GM23248 (cell line): ENCODE data around the gene GPR33. TPM values are rescaled to one million over a fixed set of nuclear protein-coding genes. Genes with fewer than 3 reads are reported as not detected.

Source experiments
- DNase-seq: peaks from one replicate; pipeline ENCODE4 v3.0.0-alpha.2; 2015
- H2AFZ ChIP-seq: fragments of 200-600 bp; sonication (generic); 2 replicates; pipeline ENCODE4 v1.6.1; 2016; ENCODE audit warnings: antibody characterized with exemption
- H3F3A ChIP-seq: fragments of 200-600 bp; sonication (generic); 2 replicates; pipeline ENCODE4 v1.6.1; 2016; ENCODE audit warnings: mild to moderate bottlenecking, antibody characterized with exemption, mixed run types; ENCODE audit not compliant: insufficient read depth
- H3K27ac ChIP-seq: fragments of 200-600 bp; sonication (generic); 2 replicates; pipeline ENCODE4 v1.5.1; 2016; ENCODE audit warnings: mild to moderate bottlenecking
- H3K27me3 ChIP-seq: fragments of 200-600 bp; sonication (generic); replicated peaks from 2 replicates; pipeline ENCODE4 v1.6.1; 2016; ENCODE audit warnings: mild to moderate bottlenecking; ENCODE audit not compliant: insufficient read depth
- H3K36me3 ChIP-seq: fragments of 200-600 bp; sonication (generic); 2 replicates; pipeline ENCODE4 v1.6.1; 2016; ENCODE audit warnings: low read depth, mild to moderate bottlenecking
- H3K4me1 ChIP-seq: fragments of 200-600 bp; sonication (generic); 2 replicates; pipeline ENCODE4 v1.6.1; 2016; ENCODE audit warnings: mild to moderate bottlenecking; ENCODE audit not compliant: insufficient read depth
- H3K4me2 ChIP-seq: fragments of 200-600 bp; sonication (generic); one replicate; pipeline ENCODE4 v1.6.1; 2016; ENCODE audit warnings: mild to moderate bottlenecking; ENCODE audit not compliant: unreplicated experiment
- H3K4me3 ChIP-seq: fragments of 200-600 bp; sonication (generic); 2 replicates; pipeline ENCODE4 v1.5.1; 2016; ENCODE audit warnings: mild to moderate bottlenecking
- H3K79me2 ChIP-seq: fragments of 200-600 bp; sonication (generic); 2 replicates; pipeline ENCODE4 v1.6.1; 2016; ENCODE audit warnings: mild to moderate bottlenecking; ENCODE audit not compliant: insufficient read depth
- H3K9ac ChIP-seq: fragments of 200-600 bp; sonication (generic); 2 replicates; pipeline ENCODE4 v1.6.1; 2016; ENCODE audit warnings: mild to moderate bottlenecking
- H3K9me2 ChIP-seq: fragments of 200-600 bp; sonication (generic); 2 replicates; pipeline ENCODE4 v1.6.1; 2016; ENCODE audit warnings: mixed run types, mild to moderate bottlenecking, moderate library complexity; ENCODE audit not compliant: insufficient read depth
- H3K9me3 ChIP-seq: fragments of 200-600 bp; sonication (generic); one replicate; pipeline ENCODE4 v1.6.1; 2017; ENCODE audit warnings: low read depth
- H4K20me1 ChIP-seq: fragments of 200-600 bp; sonication (generic); 2 replicates; pipeline ENCODE4 v1.6.0; 2016; ENCODE audit not compliant: insufficient read depth
- EZH2 ChIP-seq: fragments of 200-600 bp; sonication (generic); IDR thresholded peaks from 2 replicates; pipeline ENCODE4 v1.6.1; 2018; ENCODE audit warnings: antibody characterized with exemption, mild to moderate bottlenecking; ENCODE audit not compliant: insufficient read depth, poor library complexity, severe bottlenecking
- EZH2phosphoT487 ChIP-seq: fragments of 200-600 bp; sonication (generic); IDR thresholded peaks from 2 replicates; pipeline ENCODE4 v1.6.1; 2018; ENCODE audit warnings: antibody characterized with exemption, moderate library complexity, mild to moderate bottlenecking, low read depth; ENCODE audit not compliant: insufficient read depth
- in situ Hi-C: fragments of 300-500 bp; cut with MboI; formaldehyde crosslinking; loops from 2 replicates; pipeline ENCODE4 v1.15.0; 2020
- polyA plus RNA-seq: library from polyadenylated mRNA; unstranded; fragments of >200 nt; fragmentation: Nextera tagmentation; extraction: Ambion mirVana; gene quantifications from 2 replicates; pipeline ENCODE4 v1.2.1, GENCODE V29; 2016
- total RNA-seq: library from RNA; depleted of rRNA; stranded (reverse); fragments of >200 nt; shearing (Covaris generic); gene quantifications from 2 replicates; pipeline ENCODE4 v1.2.3, GENCODE V29; 2014; rRNA removed

The GPR33 gene
- total and polyA plus RNA-seq, 2 experiments from 2014 or later, result not detected

GRCh38 chr14:31435276-31435675 lies 52.6 kb downstream of the GPR33 start:
- Histone ChIP-seq H2AFZ (no peak overlapping the region), H3K9ac (no peak overlapping the region), H4K20me1 (no peaks in the 10 kb centered on the region), H3K27ac (peak overlapping the region; percentile 67), H3K9me3 (no peaks in the 10 kb centered on the region), H3K9me2 (no peaks in the 10 kb centered on the region), H3K4me1 (peaks cover 40% of the 10 kb centered on the region), H3K4me2 (peak overlapping the region; percentile 34), H3F3A (peaks cover 24% of the 10 kb centered on the region), H3K79me2 (no peaks in the 10 kb centered on the region), H3K36me3 (0 out of 2 replicates have a peak, but pooled peaks cover 5% of the 10 kb centered on the region), H3K4me3 (no peak overlapping the region), H3K27me3 (no peaks in the 10 kb centered on the region)
- in situ Hi-C loops, result no loop called here
- peak; percentile 86 for DNase-seq
- TF ChIP-seq EZH2, result no peak
- TF ChIP-seq EZH2phosphoT487, result peak; percentile 64; the same call in 1 of the 2 replicates

Other genes starting within 250 kb of the GPR33 start
- gene HEATR5A, start 67.5 kb downstream of the GPR33 start, total RNA-seq, result 70.3 and 89.2 TPM in 2 replicates
- 44.4 and 49.1 TPM in 2 replicates for gene HEATR5A, start 67.5 kb downstream of the GPR33 start, polyA plus RNA-seq
- 21.2 and 54.4 TPM in 2 replicates for gene DTD2, start 30.5 kb downstream of the GPR33 start, total RNA-seq
- 12.1 and 13.4 TPM in 2 replicates for gene DTD2, start 30.5 kb downstream of the GPR33 start, polyA plus RNA-seq
- 10.0 and 11.5 TPM in 2 replicates for gene NUBPL, start 73.4 kb upstream of the GPR33 start, total RNA-seq
- gene NUBPL, start 73.4 kb upstream of the GPR33 start, polyA plus RNA-seq, result 9.0 and 9.8 TPM in 2 replicates